ENCODE data around the gene ACAP1. TPM values are rescaled to one million over a fixed set of nuclear protein-coding genes. Genes with fewer than 3 reads are reported as not detected.

Gene ACAP1
- total RNA-seq, 4 donors from 2014 or later = 0.70 to 12.4 (median 4.5) TPM

DNA sequence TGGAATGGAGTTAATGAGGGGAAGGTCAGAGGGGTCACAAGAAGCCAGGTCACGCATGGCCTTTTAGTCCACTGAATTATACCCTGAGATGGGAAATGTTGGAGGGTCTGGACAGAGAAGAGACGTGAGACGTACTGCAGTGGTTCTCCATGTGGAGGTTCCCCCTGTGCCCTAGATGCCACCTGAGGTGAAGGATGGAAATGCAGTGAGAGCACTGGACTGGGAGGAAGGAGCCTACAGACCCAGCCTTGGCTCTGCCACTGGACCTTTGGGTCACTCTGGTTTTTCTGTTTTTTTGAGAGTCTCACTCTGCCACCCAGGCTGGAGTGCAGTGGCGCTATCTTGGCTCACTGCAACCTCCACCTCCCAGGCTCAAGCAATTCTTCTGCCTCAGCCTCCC lies 59.8 kb downstream of the ACAP1 start:
- DNase-seq (ENCODE audit: low spot score in 2 of 2) = no peak
- peaks cover 20% of the 10 kb centered on the region for H3K4me1 ChIP-seq
- no peaks in the 10 kb centered on the region for H3K36me3 ChIP-seq
- H3K27me3 ChIP-seq = no peaks in the 10 kb centered on the region
- H3K9me3 ChIP-seq = no peaks in the 10 kb centered on the region
- no peak overlapping the region for H3K27ac ChIP-seq
- WGBS = 90% methylated on average over 4 of the region's 4 CpGs
- H3K4me3 ChIP-seq = no peak overlapping the region
- TF ChIP-seq, protein P1, sequence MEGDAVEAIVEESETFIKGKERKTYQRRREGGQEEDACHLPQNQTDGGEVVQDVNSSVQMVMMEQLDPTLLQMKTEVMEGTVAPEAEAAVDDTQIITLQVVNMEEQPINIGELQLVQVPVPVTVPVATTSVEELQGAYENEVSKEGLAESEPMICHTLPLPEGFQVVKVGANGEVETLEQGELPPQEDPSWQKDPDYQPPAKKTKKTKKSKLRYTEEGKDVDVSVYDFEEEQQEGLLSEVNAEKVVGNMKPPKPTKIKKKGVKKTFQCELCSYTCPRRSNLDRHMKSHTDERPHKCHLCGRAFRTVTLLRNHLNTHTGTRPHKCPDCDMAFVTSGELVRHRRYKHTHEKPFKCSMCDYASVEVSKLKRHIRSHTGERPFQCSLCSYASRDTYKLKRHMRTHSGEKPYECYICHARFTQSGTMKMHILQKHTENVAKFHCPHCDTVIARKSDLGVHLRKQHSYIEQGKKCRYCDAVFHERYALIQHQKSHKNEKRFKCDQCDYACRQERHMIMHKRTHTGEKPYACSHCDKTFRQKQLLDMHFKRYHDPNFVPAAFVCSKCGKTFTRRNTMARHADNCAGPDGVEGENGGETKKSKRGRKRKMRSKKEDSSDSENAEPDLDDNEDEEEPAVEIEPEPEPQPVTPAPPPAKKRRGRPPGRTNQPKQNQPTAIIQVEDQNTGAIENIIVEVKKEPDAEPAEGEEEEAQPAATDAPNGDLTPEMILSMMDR (IDR thresholded peaks at IDR 0.05) = no peak
- TF ChIP-seq POLR2AphosphoS5 (IDR thresholded peaks at IDR 0.05) = no peak
- TF ChIP-seq POLR2A (IDR thresholded peaks at IDR 0.05) = no peak
- no peak for TF ChIP-seq EP300 (IDR thresholded peaks at IDR 0.05)

DNA sequence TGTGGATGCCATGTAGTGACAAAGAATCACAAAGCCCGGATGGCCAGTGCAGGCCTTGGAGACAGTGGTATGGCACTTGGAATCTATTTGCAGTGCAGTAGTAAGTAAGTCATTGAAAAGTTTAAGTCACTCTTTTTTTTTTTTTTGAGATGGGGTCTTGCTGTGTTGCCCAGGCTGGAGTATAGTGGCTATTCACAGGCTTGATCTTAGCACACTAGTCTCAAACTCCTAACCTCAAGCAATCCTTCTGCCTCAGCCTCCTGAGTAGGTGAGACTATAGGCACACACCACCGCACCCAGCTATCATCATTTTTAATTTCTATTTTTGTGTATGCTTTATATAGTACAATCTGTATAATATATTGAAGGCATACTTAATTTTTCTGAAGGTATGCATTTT lies 62.3 kb downstream of the ACAP1 start:
- no peak for TF ChIP-seq EP300 (IDR thresholded peaks at IDR 0.05)
- DNase-seq (ENCODE audit: low spot score in 2 of 2) = no peak
- Histone ChIP-seq H3K9me3 (no peaks in the 10 kb centered on the region), H3K4me1 (peaks cover 27% of the 10 kb centered on the region), H3K36me3 (no peaks in the 10 kb centered on the region), H3K27me3 (no peaks in the 10 kb centered on the region), H3K4me3 (no peak overlapping the region), H3K27ac (no peak overlapping the region)
- WGBS = 79% methylated on average over 2 of the region's 2 CpGs

Other genes with a start within 250 kb of the ACAP1 start
- 10 to 100 TPM in 1 of 4 donors, 1 to 10 TPM in 3; 3.4 to 11.8 (median 6.8) TPM for gene ASGR2, start 221.7 kb upstream of the ACAP1 start, total RNA-seq
- gene ASGR1, start 157.2 kb upstream of the ACAP1 start, total RNA-seq = 1 to 10 TPM; 1.3 to 2.3 (median 2.0) TPM
- 10 to 100 TPM in 1 of 4 donors, 1 to 10 TPM in 3; 2.9 to 12.7 (median 3.2) TPM for gene DLG4, start 116.7 kb upstream of the ACAP1 start, total RNA-seq
- gene ACADVL, start 116.6 kb upstream of the ACAP1 start, total RNA-seq = 1,000 to 10,000 TPM in 1 of 4 donors, 100 to 1,000 TPM in 3; 565 to 1,687 (median 703) TPM
- 10 to 100 TPM; 53.2 to 78.1 (median 55.5) TPM for gene DVL2, start 102.0 kb upstream of the ACAP1 start, total RNA-seq
- gene PHF23, start 97.1 kb upstream of the ACAP1 start, total RNA-seq = 10 to 100 TPM; 19.0 to 35.0 (median 29.1) TPM
- 100 to 1,000 TPM; 446 to 840 (median 533) TPM for gene GABARAP, start 94.1 kb upstream of the ACAP1 start, total RNA-seq
- gene CTDNEP1, start 84.8 kb upstream of the ACAP1 start, total RNA-seq = 10 to 100 TPM; 54.7 to 80.6 (median 72.1) TPM
- 10 to 100 TPM; 13.6 to 29.7 (median 20.3) TPM for gene ELP5, start 84.3 kb upstream of the ACAP1 start, total RNA-seq
- 10 to 100 TPM in 2 of 4 donors, 1 to 10 TPM in 2; 7.7 to 14.5 (median 11.0) TPM for gene CLDN7, start 74.1 kb upstream of the ACAP1 start, total RNA-seq
- 10 to 100 TPM in 2 of 4 donors, 1 to 10 TPM in 2; 2.4 to 19.4 (median 10.8) TPM for gene SLC2A4, start 54.8 kb upstream of the ACAP1 start, total RNA-seq
- 1 to 10 TPM; 1.9 to 9.7 (median 4.0) TPM for gene YBX2, start 41.9 kb upstream of the ACAP1 start, total RNA-seq
- 100 to 1,000 TPM; 172 to 314 (median 239) TPM for gene EIF5A, start 28.9 kb upstream of the ACAP1 start, total RNA-seq
- gene GPS2, start 21.2 kb upstream of the ACAP1 start, total RNA-seq = 100 to 1,000 TPM in 1 of 4 donors, 10 to 100 TPM in 3; 77.4 to 123 (median 87.0) TPM
- 10 to 100 TPM; 11.7 to 51.3 (median 20.6) TPM for gene NEURL4, start 7.2 kb upstream of the ACAP1 start, total RNA-seq
- 10 to 100 TPM in 3 of 4 donors, 1 to 10 TPM in 1; 9.1 to 50.1 (median 32.4) TPM for gene KCTD11, start 15.6 kb downstream of the ACAP1 start, total RNA-seq
- under 1 TPM in 1 of 4 donors, not detected in 3; 0.44 TPM for gene TMEM95, start 18.6 kb downstream of the ACAP1 start, total RNA-seq
- 10 to 100 TPM; 15.3 to 42.9 (median 20.7) TPM for gene TNK1, start 44.6 kb downstream of the ACAP1 start, total RNA-seq
- 10 to 100 TPM; 21.6 to 55.3 (median 40.7) TPM for gene PLSCR3, start 58.0 kb downstream of the ACAP1 start, total RNA-seq
- gene TMEM256, start 67.6 kb downstream of the ACAP1 start, total RNA-seq = 100 to 1,000 TPM in 2 of 4 donors, 10 to 100 TPM in 2; 53.5 to 128 (median 89.6) TPM
- gene NLGN2, start 71.3 kb downstream of the ACAP1 start, total RNA-seq = 10 to 100 TPM in 1 of 4 donors, 1 to 10 TPM in 3; 5.9 to 17.9 (median 8.1) TPM
- gene SPEM1, start 83.8 kb downstream of the ACAP1 start, total RNA-seq = not detected
- not detected for gene SPEM2, start 89.1 kb downstream of the ACAP1 start, total RNA-seq
- not detected for gene SPEM3, start 92.3 kb downstream of the ACAP1 start, total RNA-seq
- 10 to 100 TPM; 18.7 to 24.5 (median 19.5) TPM for gene TMEM102, start 98.9 kb downstream of the ACAP1 start, total RNA-seq
- 10 to 100 TPM; 10.3 to 28.5 (median 12.5) TPM for gene FGF11, start 103.0 kb downstream of the ACAP1 start, total RNA-seq
- 10 to 100 TPM in 2 of 4 donors, 1 to 10 TPM in 2; 7.3 to 11.3 (median 9.7) TPM for gene CHRNB1, start 108.5 kb downstream of the ACAP1 start, total RNA-seq
- gene ZBTB4, start 143.1 kb downstream of the ACAP1 start, total RNA-seq = 10 to 100 TPM; 36.1 to 65.7 (median 45.3) TPM
- not detected for gene SLC35G6, start 144.9 kb downstream of the ACAP1 start, total RNA-seq
- gene POLR2A, start 147.8 kb downstream of the ACAP1 start, total RNA-seq = 100 to 1,000 TPM; 104 to 194 (median 140) TPM
- gene TNFSF12, start 212.5 kb downstream of the ACAP1 start, total RNA-seq = 10 to 100 TPM; 12.7 to 28.4 (median 18.0) TPM
- 10 to 100 TPM in 3 of 4 donors, 1 to 10 TPM in 1; 9.6 to 26.6 (median 15.5) TPM for gene TNFSF13, start 222.2 kb downstream of the ACAP1 start, total RNA-seq
- 10 to 100 TPM; 40.2 to 53.5 (median 51.6) TPM for gene SENP3, start 225.4 kb downstream of the ACAP1 start, total RNA-seq
- 10 to 100 TPM in 1 of 4 donors, 1 to 10 TPM in 3; 5.0 to 13.2 (median 9.6) TPM for gene CD68, start 243.1 kb downstream of the ACAP1 start, total RNA-seq
- gene MPDU1, start 247.3 kb downstream of the ACAP1 start, total RNA-seq = 100 to 1,000 TPM in 1 of 4 donors, 10 to 100 TPM in 3; 54.3 to 104 (median 86.3) TPM